Smooth muscle cell (in vitro differentiated cells): ENCODE measurements around the gene RPL3. TPM values are rescaled to one million over a fixed set of nuclear protein-coding genes. Genes with fewer than 3 reads are reported as not detected.

Experiments
- DNase-seq: peaks from one replicate; lab custom pipeline; 2025; ENCODE audit not compliant: unreplicated experiment; lab: John Stamatoyannopoulos, UW
- H2AFZ ChIP-seq: fragments of 200-600 bp; sonication (generic); 2 replicates; pipeline ENCODE4 v1.6.0; 2016; ENCODE audit warnings: antibody characterized with exemption, low read depth, mild to moderate bottlenecking
- H3F3A ChIP-seq: fragments of 200-600 bp; sonication (generic); 2 replicates; pipeline ENCODE4 v1.6.0; 2017; ENCODE audit warnings: antibody characterized with exemption, low read depth
- H3K27ac ChIP-seq: fragments of 200-600 bp; sonication (generic); 2 replicates; pipeline ENCODE4 v1.5.1; 2016; ENCODE audit warnings: low read depth, mild to moderate bottlenecking
- H3K27me3 ChIP-seq: fragments of 200-600 bp; sonication (generic); 2 replicates; pipeline ENCODE4 v1.6.1; 2016; ENCODE audit warnings: low read depth, mild to moderate bottlenecking
- H3K36me3 ChIP-seq: fragments of 200-600 bp; sonication (generic); 2 replicates; pipeline ENCODE4 v1.5.1; 2016; ENCODE audit warnings: low read depth
- H3K4me1 ChIP-seq: fragments of 200-600 bp; sonication (generic); 2 replicates; pipeline ENCODE4 v1.5.1; 2016; ENCODE audit warnings: low read depth
- H3K4me2 ChIP-seq: fragments of 200-600 bp; sonication (generic); 2 replicates; pipeline ENCODE4 v1.6.0; 2016; ENCODE audit warnings: mild to moderate bottlenecking
- H3K4me3 ChIP-seq: fragments of 200-600 bp; sonication (generic); 2 replicates; pipeline ENCODE4 v1.5.1; 2016; ENCODE audit warnings: mild to moderate bottlenecking
- H3K79me2 ChIP-seq: fragments of 200-600 bp; sonication (generic); 2 replicates; pipeline ENCODE4 v1.6.0; 2016; ENCODE audit warnings: low read depth, mild to moderate bottlenecking
- H3K9ac ChIP-seq: fragments of 200-600 bp; sonication (generic); 2 replicates; pipeline ENCODE4 v1.6.0; 2016; ENCODE audit warnings: low read depth
- H3K9me3 ChIP-seq: fragments of 200-600 bp; sonication (generic); replicated peaks from 2 replicates; pipeline ENCODE4 v1.5.1; 2016; ENCODE audit warnings: low read depth
- H4K20me1 ChIP-seq: fragments of 200-600 bp; sonication (generic); 2 replicates; pipeline ENCODE4 v1.6.0; 2016; ENCODE audit warnings: low read depth
- CTCF ChIP-seq: fragments of 200-600 bp; sonication (generic); IDR thresholded peaks from 2 replicates; pipeline ENCODE4 v1.5.1; 2017; ENCODE audit warnings: borderline replicate concordance, mild to moderate bottlenecking, antibody characterized with exemption; ENCODE audit not compliant: insufficient read depth, poor library complexity, severe bottlenecking
- WGBS: methylation state at CpG from one replicate; pipeline ENCODE4 v1.1.7; 2016; ENCODE audit warnings: low lambda C conversion rate; 5-methylcytosine and 5-hydroxymethylcytosine counted together
- polyA plus RNA-seq: library from polyadenylated mRNA; unstranded; fragments of >200 nt; fragmentation: Nextera tagmentation; extraction: Ambion mirVana; gene quantifications from 2 replicates; pipeline ENCODE4 v1.2.1, GENCODE V29; 2016
- total RNA-seq: library from RNA; depleted of rRNA; stranded (reverse); fragments of >200 nt; gene quantifications from 2 replicates; pipeline ENCODE4 v1.2.3, GENCODE V29; 2014

Gene RPL3
- total and polyA plus RNA-seq, 2 experiments from 2014 or later = 717 to 1,022 TPM

- 93% methylated on average over 6 of the region's 6 CpGs for WGBS
- no peak for TF ChIP-seq CTCF
- Histone ChIP-seq H3K9ac (no peak overlapping the region), H3K36me3 (no peaks in the 10 kb centered on the region), H3K4me3 (no peak overlapping the region), H3K79me2 (no peaks in the 10 kb centered on the region), H3K4me2 (no peak overlapping the region), H4K20me1 (no peaks in the 10 kb centered on the region), H3F3A (no peaks in the 10 kb centered on the region), H3K27me3 (no peaks in the 10 kb centered on the region), H3K27ac (no peak overlapping the region), H3K4me1 (peaks cover 6% of the 10 kb centered on the region), H2AFZ (no peak overlapping the region), H3K9me3 (no peaks in the 10 kb centered on the region)
- DNase-seq = no peak
Observed at GRCh38 chr22:39296535-39296934, 22.9 kb downstream of the RPL3 start.

GRCh38 chr22:39294571-39295468 lies 24.6 kb downstream of the RPL3 start:
- no peak for DNase-seq
- H3K4me2 ChIP-seq = no peak overlapping the region
- H3K27me3 ChIP-seq = no peaks in the 10 kb centered on the region
- H3K36me3 ChIP-seq = no peaks in the 10 kb centered on the region
- H3K79me2 ChIP-seq = no peaks in the 10 kb centered on the region
- no peaks in the 10 kb centered on the region for H3K9me3 ChIP-seq
- H3K9ac ChIP-seq = no peak overlapping the region
- 84% methylated on average over 17 of the region's 17 CpGs for WGBS
- H4K20me1 ChIP-seq = no peaks in the 10 kb centered on the region
- peaks cover 6% of the 10 kb centered on the region for H3K4me1 ChIP-seq
- H3K27ac ChIP-seq = no peak overlapping the region
- no peak overlapping the region for H3K4me3 ChIP-seq
- H2AFZ ChIP-seq = no peak overlapping the region
- TF ChIP-seq CTCF = no peak
- no peaks in the 10 kb centered on the region for H3F3A ChIP-seq

GRCh38 chr22:39293766-39294368 lies 25.6 kb downstream of the RPL3 start:
- no peaks in the 10 kb centered on the region for H3F3A ChIP-seq
- no peak overlapping the region for H3K9ac ChIP-seq
- H4K20me1 ChIP-seq = no peaks in the 10 kb centered on the region
- DNase-seq = no peak
- H3K4me2 ChIP-seq = no peak overlapping the region
- H2AFZ ChIP-seq = no peak overlapping the region
- H3K4me3 ChIP-seq = no peak overlapping the region
- H3K79me2 ChIP-seq = no peaks in the 10 kb centered on the region
- WGBS = 72% methylated on average over 15 of the region's 15 CpGs
- no peaks in the 10 kb centered on the region for H3K9me3 ChIP-seq
- no peak overlapping the region for H3K27ac ChIP-seq
- H3K36me3 ChIP-seq = no peaks in the 10 kb centered on the region
- no peaks in the 10 kb centered on the region for H3K27me3 ChIP-seq
- TF ChIP-seq CTCF = no peak
- H3K4me1 ChIP-seq = peaks cover 6% of the 10 kb centered on the region
